ENCODE data around the gene MRPL53. TPM values are rescaled to one million over a fixed set of nuclear protein-coding genes. Genes with fewer than 3 reads are reported as not detected.

Gene MRPL53
- total and polyA plus RNA-seq, 9 of the 15 experiments (the other 6 are each of a cell fraction or from before 2014, with no cell fraction given), result 11.5 to 87.9 (median 41.1) TPM

- TF ChIP-seq ZBTB33 (CRISPR knock-in tag; IDR thresholded peaks at IDR 0.05), result peak; percentile 35; the same call in 1 of the 2 replicates
- TF ChIP-seq MCM3 (IDR thresholded peaks at IDR 0.05), result no peak
Observed at GRCh38 chr2:74515981-74516633, 43.6 kb upstream of the MRPL53 start (continued).

- TF ChIP-seq MEF2D (tag; conservative IDR thresholded peaks at IDR 0.05; ENCODE audit: low read depth) (no peak), TEAD2 (tag; IDR thresholded peaks at IDR 0.05) (no peak), PCBP1 (IDR thresholded peaks at IDR 0.05; ENCODE audit: low read depth, low read length, poor library complexity, severe bottlenecking) (peak; percentile 9), WHSC1 (IDR thresholded peaks at IDR 0.05; ENCODE audit: low read length) (no peak), ZBTB33 (CRISPR knock-in tag; IDR thresholded peaks at IDR 0.05) (peak; percentile 22; the same call in 1 of the 2 replicates), CEBPG (CRISPR knock-in tag; IDR thresholded peaks at IDR 0.05) (no peak), CEBPG (tag; conservative IDR thresholded peaks at IDR 0.05 in 1 of 2, IDR thresholded peaks at IDR 0.05 in 1 of 2) (no peak), LCOR (CRISPR knock-in tag; IDR thresholded peaks at IDR 0.05) (no peak), NRF1 (conservative IDR thresholded peaks at IDR 0.05 in 1 of 2, IDR thresholded peaks at IDR 0.05 in 1 of 2) (no peak)
- ChIA-PET CTCF (ENCODE audit: low intra/inter-chr PET ratio) (no interaction called here), POLR2A (interaction anchor here (0.5 kb wide), 1 partner anchor 49 kb away, joined by 3 read pairs; no protein-coding TSS in a partner anchor)
- Histone ChIP-seq H3K36me3 (ENCODE audit: control insufficient read depth, insufficient read depth, low read length) (no peaks in the 10 kb centered on the region), H3K9me3 (replicated peaks; ENCODE audit: control insufficient read depth, insufficient read depth, low read depth, low read length) (no peaks in the 10 kb centered on the region), H3K27ac (ENCODE audit: extremely low read depth, low read depth, low read length) (no peak overlapping the region), H2AFZ (ENCODE audit: low read depth, low read length) (no peak overlapping the region), H3K27me3 (ENCODE audit: control insufficient read depth in 2 of 2, insufficient read depth in 2 of 2, low read length in 2 of 2) (no peaks in the 10 kb centered on the region), H3K79me2 (ENCODE audit: control insufficient read depth, insufficient read depth, low read length) (no peaks in the 10 kb centered on the region), H3K4me1 (replicated peaks in 1 of 2; ENCODE audit: control insufficient read depth in 2 of 2, insufficient read depth in 2 of 2, low read length in 2 of 2) (peaks cover 0 to 19% of the 10 kb centered on the region in 2 experiments; a peak in 3 of 5 replicates), H3K9ac (ENCODE audit: insufficient read depth in 1 of 2, low read depth in 2 of 2, low read length in 2 of 2) (no peak overlapping the region), H3K4me3 (no peak overlapping the region), H3K4me2 (ENCODE audit: insufficient read depth, low read length) (no peak overlapping the region), H4K20me1 (replicated peaks; ENCODE audit: control insufficient read depth, insufficient read depth, low read length) (no peaks in the 10 kb centered on the region), H3K9me1 (ENCODE audit: control insufficient read depth, insufficient read depth, low read length) (no peaks in the 10 kb centered on the region)
- FAIRE-seq, result no peak
- 94% methylated on average over 25 of the region's 60 CpGs for WGBS (ENCODE audit: insufficient coverage, low coverage, missing lambda C conversion rate)
- in situ Hi-C loops (cut with MboI), result no loop called here
- no peak for DNase-seq (ENCODE audit: extremely low read depth in 1 of 4, low spot score in 3 of 4)
- ATAC-seq, result no peak
- intact Hi-C loops (cut with micrococcal nuclease), result no loop called here
- BruUV-seq (replicated peaks), result no TSS peak
Observed at GRCh38 chr2:74515271-74515980, 42.9 kb upstream of the MRPL53 start.
